Activated CD4-positive, alpha-beta memory T cell treated with anti-CD3 and anti-CD28 coated beads, Interleukin-2, amount 10 ng/mL, durations not matched to agents 7 days and 5 days (primary cell): ENCODE measurements around the gene SP6. TPM values are rescaled to one million over a fixed set of nuclear protein-coding genes. Genes with fewer than 3 reads are reported as not detected.
A peak's percentile ranks its signal among the peaks of the same experiment; 100 is the strongest.

ENCODE experiments used
- CTCF ChIA-PET: fragments of 350-600 bp; sonication (Branson Sonifier 250); formaldehyde crosslinking; loops from one replicate; lab custom pipeline; 2021; ENCODE audit warnings: antibody characterized with exemption, inconsistent platforms; lab: Charles Lee
- POLR2A ChIA-PET: fragments of 350-600 bp; sonication (Branson Sonifier 250); formaldehyde crosslinking; loops from one replicate; lab custom pipeline; 2021; ENCODE audit warnings: antibody characterized with exemption; lab: Charles Lee
- DNase-seq: peaks from one replicate; pipeline ENCODE4 v3.0.0-alpha.2; 2020
- H3K27ac Mint-ChIP-seq: one replicate; pipeline ENCODE4 v1.8.0; 2021; ENCODE audit warnings: mild to moderate bottlenecking, mixed read lengths
- H3K27me3 Mint-ChIP-seq: one replicate; pipeline ENCODE4 v1.8.0; 2021; ENCODE audit warnings: mixed read lengths
- H3K36me3 Mint-ChIP-seq: one replicate; pipeline ENCODE4 v1.8.0; 2021; ENCODE audit warnings: low read depth, mixed read lengths
- H3K4me1 Mint-ChIP-seq: one replicate; pipeline ENCODE4 v1.8.0; 2021; ENCODE audit warnings: mixed read lengths
- H3K4me3 Mint-ChIP-seq: one replicate; pipeline ENCODE4 v1.8.0; 2021; ENCODE audit warnings: mild to moderate bottlenecking, mixed read lengths
- H3K9me3 Mint-ChIP-seq: one replicate; pipeline ENCODE4 v1.8.0; 2021; ENCODE audit warnings: mixed read lengths
- total RNA-seq, 2 experiments: library from RNA; stranded (reverse); gene quantifications; one replicate each; pipeline ENCODE4 v1.2.3, GENCODE V29; 2021

The SP6 gene
- total RNA-seq, 2 experiments from 2014 or later: 0.10 to 0.15 TPM

DNA sequence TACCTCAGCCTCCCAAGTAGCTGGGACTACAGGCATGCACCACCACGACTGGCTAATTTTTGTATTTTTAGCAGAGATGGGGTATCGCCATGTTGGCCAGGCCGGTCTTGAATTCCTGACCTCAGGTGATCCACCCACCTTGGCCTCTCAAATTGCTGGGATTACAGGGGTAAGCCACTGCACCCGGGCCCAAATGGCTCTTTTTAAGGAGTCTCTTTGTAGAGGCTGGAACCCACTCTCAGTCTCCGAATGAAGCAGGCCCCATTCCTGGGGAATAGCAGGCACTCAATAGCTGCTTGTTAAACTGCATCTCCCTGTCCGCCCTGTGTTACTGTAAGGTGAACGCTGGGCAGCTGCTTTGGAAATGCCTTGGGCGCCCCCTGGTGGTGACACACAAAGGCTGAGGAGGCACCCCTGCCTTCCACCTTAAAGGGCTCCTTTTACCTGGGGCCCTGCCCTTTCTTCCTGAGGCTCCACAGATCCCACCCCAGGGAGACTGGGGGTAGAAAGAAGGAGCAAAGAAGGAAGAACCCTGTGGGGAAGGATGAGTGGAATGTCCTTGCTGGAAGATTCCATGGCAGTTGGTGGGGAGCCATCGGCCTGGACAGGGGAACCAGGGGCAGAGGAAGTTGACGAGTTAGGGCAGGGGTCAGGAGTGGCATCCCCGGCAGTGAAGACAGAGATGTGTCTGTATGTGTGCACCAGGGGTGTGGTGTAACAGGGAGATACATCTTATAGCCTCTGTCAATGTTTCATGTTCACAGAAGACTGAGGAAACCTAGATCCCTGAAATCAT is 39.0 kb upstream of the SP6 start:
- peak; percentile 92 for DNase-seq
- peaks cover 22% of the 10 kb centered on the region for H3K4me1 Mint-ChIP-seq
- no peak overlapping the region for H3K27ac Mint-ChIP-seq
- H3K36me3 Mint-ChIP-seq: no peaks in the 10 kb centered on the region
- no peaks in the 10 kb centered on the region for H3K9me3 Mint-ChIP-seq
- ChIA-PET POLR2A (interaction anchor here (1.0 to 6.6 kb wide), 4 partner anchors 38 to 59 kb away, joined by 3 to 50 read pairs (median 3); partner anchors contain the start of gene SCRN2), CTCF (interaction anchor here (0.7 to 15.6 kb wide), 14 partner anchors 10 to 192 kb away, joined by 3 to 411 read pairs (median 4); partner anchors contain the start of genes CDK5RAP3, LRRC46, MRPL10 and SCRN2)
- no peak overlapping the region for H3K4me3 Mint-ChIP-seq
- H3K27me3 Mint-ChIP-seq: no peaks in the 10 kb centered on the region

DNA sequence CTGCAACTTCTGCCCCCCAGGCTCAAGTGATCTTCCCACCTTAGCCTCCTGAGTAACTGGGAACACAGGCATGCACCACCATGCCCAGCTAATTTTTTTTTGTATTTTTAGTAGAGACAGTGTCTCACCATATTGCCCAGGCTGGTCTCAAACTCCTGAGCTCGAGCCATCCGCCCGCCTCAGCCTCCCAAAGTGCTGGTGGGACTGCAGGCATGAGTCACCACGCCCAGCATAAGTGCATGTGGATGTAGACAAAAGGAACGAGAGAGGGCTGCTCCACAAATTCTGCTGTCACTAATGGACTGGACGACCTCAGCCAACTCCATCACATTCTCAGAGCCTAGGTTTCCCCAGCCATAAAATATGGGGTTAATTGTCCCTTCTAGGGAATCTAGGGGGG is 37.3 kb upstream of the SP6 start:
- H3K36me3 Mint-ChIP-seq: no peaks in the 10 kb centered on the region
- H3K4me3 Mint-ChIP-seq: no peak overlapping the region
- no peak overlapping the region for H3K27ac Mint-ChIP-seq
- DNase-seq: no peak
- ChIA-PET POLR2A (interaction anchor here (6.6 kb wide), 1 partner anchor 47 kb away, joined by 50 read pairs; the partner anchor contains the start of gene SCRN2), CTCF (interaction anchor here (2.5 to 15.6 kb wide), 3 partner anchors 26 to 57 kb away, joined by 8 to 411 read pairs (median 18); partner anchors contain the start of genes LRRC46, MRPL10, SCRN2 and SP6)
- H3K27me3 Mint-ChIP-seq: no peaks in the 10 kb centered on the region
- no peaks in the 10 kb centered on the region for H3K9me3 Mint-ChIP-seq
- peaks cover 15% of the 10 kb centered on the region for H3K4me1 Mint-ChIP-seq

DNA sequence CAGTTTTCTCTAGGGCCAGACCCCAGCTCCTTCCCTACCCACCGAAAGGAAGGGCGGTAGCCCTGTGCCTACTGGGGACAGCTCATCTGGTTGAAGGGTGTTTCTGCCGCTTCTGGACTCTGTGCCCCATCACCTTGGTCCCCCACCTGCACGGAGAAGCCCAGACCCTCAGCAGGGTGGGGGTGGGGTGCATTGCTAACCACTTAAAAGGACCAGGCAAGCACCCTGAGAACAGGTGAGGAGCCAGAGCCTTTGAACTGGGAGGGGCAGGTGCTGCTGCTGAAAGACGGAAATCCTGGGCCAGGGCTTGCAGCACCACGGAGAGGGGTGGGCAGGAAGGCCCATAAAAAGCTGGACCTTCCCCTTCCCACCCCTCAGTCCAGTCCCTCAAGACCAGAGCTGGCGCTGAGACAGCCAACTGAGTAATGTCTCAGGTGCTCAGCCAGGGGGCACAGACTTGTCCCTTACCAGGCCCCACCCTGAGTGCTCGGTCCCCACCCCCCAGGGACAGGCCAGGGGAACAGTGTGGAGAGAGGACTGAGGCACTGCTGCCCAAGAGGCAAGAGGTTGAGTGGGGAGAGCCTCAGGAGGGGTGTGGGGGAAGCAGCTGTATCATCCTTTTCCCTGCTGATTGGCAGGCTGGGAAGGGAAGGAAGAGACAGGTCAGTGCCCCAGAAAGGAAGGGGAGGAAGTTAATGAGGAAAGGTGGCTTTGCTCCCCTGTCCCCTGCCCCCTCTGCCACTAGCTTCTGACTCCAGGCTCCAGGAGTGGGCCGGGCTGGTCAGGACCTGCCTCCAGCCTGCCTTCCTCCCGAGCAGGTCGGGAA is 34.2 kb upstream of the SP6 start:
- Mint-ChIP-seq H3K4me3 (no peak overlapping the region), H3K27ac (no peak overlapping the region), H3K27me3 (peaks cover 4% of the 10 kb centered on the region), H3K36me3 (no peaks in the 10 kb centered on the region), H3K4me1 (peaks cover 17% of the 10 kb centered on the region), H3K9me3 (no peaks in the 10 kb centered on the region)
- no peak for DNase-seq
- ChIA-PET POLR2A (interaction anchor here (0.7 to 4.2 kb wide), 3 partner anchors 10 to 53 kb away, joined by 3 to 29 read pairs (median 4); partner anchors contain the start of genes LRRC46, MRPL10 and SP2), CTCF (interaction anchor here (1.2 to 15.6 kb wide), 3 partner anchors 10 to 39 kb away, joined by 3 to 411 read pairs (median 6); partner anchors contain the start of genes SCRN2 and SP6)

DNA sequence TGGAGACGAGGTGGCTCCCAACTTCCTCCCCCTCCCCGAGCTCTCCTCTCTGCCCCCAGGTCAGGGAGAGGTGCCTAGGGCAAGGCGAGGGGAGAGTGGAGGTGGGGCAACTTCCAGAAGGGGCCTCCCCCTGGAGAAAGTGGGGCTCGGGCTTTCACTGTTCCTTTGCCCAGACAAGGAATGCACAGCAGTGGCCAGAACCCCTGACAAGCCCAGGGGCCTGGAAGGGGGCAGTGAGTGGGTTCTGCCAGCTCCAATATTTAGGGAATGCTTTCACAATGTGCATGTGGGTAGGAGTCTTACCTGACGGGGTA is 33.4 kb upstream of the SP6 start:
- Mint-ChIP-seq H3K36me3 (no peaks in the 10 kb centered on the region), H3K27me3 (peaks cover 6% of the 10 kb centered on the region), H3K27ac (no peak overlapping the region), H3K4me3 (no peak overlapping the region), H3K9me3 (no peaks in the 10 kb centered on the region), H3K4me1 (peaks cover 17% of the 10 kb centered on the region)
- ChIA-PET CTCF (interaction anchor here (1.2 to 15.6 kb wide), 3 partner anchors 11 to 38 kb away, joined by 3 to 411 read pairs (median 6); partner anchors contain the start of genes SCRN2 and SP6), POLR2A (interaction anchor here (1.7 to 4.2 kb wide), 2 partner anchors 11 to 53 kb away, joined by 4 to 29 read pairs; partner anchors contain the start of genes LRRC46, MRPL10 and SP2)
- DNase-seq: no peak

DNA sequence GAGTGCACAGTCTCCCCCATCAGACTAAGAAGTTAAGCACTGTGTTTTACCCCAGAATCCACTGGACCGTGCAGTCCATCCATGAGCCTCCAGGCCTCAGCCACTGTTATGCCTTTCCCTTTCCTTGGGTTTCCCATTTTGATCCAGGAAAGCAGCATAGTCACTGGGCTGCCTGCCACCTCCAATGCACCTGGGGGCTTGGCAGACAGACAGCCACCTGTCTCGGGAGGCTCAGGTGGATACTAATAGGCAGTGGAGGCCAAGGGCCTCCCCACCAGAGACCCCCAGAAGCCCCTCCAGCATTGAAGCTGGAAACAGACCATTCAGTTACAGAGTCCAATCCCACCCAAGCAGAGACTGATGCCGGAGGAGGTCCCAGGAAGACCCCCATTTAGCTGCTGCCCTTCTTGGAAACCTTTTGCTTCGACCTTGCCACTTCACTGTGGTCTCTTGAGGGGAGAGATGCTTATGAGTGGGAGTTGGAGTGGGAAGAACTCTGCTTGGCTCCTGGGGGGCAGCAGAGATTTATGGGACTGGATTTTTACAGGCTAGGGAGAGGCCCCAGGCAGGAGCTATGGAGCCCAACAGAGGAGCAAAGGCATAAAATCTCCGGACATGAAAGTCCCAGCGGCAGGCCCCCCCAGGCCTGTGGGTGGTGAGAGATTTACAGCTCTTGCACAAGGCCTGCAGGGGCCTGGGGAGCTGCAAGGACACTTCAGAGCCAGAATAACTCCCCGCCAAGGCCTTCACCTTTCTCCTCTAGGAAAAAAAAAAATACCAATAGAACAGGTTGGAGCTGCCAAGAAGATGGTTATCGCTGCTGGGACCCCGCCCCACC is 32.8 kb upstream of the SP6 start:
- CTCF ChIA-PET: interaction anchor here (1.9 to 15.6 kb wide), 2 partner anchors 11 to 38 kb away, joined by 6 to 411 read pairs; partner anchors contain the start of genes SCRN2 and SP6
- no peak overlapping the region for H3K27ac Mint-ChIP-seq
- POLR2A ChIA-PET: interaction anchor here (1.2 to 4.2 kb wide), 4 partner anchors 12 to 52 kb away, joined by 4 to 29 read pairs (median 4); partner anchors contain the start of genes LRRC46, MRPL10 and SP2
- peaks cover 21% of the 10 kb centered on the region for H3K4me1 Mint-ChIP-seq
- H3K9me3 Mint-ChIP-seq: no peaks in the 10 kb centered on the region
- no peak for DNase-seq
- H3K36me3 Mint-ChIP-seq: no peaks in the 10 kb centered on the region
- no peak overlapping the region for H3K4me3 Mint-ChIP-seq
- peaks cover 10% of the 10 kb centered on the region for H3K27me3 Mint-ChIP-seq

DNA sequence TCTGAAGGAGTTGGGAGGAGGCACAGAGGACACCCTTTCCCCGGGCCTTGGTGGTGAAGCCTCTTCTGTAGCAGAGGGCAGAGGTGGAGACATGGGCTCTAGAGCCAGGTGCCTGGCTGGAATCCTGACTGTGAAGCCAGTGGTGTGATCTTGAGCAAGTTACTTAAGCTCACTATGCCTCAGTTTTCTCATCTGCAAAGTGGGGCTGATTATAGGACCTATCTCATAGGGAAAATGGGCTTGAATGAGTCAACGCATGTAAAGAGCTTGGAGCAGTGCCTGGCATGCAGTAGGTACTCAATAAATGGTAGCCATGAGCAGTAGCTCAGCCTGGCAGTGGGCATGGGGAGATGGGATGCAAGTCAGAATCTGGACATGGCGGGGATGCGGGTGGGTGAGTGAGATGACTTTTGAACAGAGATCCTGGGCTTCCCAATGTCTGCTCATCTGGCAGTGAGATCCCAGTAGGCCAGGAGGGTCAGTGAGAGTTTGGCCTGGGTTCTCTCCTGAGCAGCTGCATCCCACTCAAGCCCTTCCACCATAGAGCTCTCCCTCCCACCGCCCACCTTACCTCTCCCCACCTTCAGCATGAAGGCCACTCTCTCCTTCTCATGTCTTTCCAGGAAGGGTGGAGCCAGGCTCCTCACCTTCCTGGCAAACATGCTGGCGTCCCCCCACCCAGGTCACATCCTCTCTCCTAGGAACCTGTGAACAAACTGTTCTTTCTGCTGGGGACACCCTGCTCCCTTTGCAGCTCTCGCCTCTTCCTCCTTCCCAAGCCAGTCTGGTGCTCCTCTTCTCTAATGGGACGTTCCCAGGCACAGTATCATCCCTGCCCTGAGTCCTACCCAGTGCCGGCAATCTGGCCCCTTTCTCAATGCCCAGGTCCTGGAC is 32.0 kb upstream of the SP6 start:
- ChIA-PET CTCF (interaction anchor here (1.2 to 15.6 kb wide), 3 partner anchors 12 to 88 kb away, joined by 3 to 411 read pairs (median 6); partner anchors contain the start of genes CDK5RAP3, SCRN2 and SP6), POLR2A (interaction anchor here (1.2 kb wide), 2 partner anchors 13 to 51 kb away, joined by 4 read pairs; partner anchors contain the start of genes LRRC46, MRPL10 and SP2)
- no peak overlapping the region for H3K27ac Mint-ChIP-seq
- no peak for DNase-seq
- no peaks in the 10 kb centered on the region for H3K9me3 Mint-ChIP-seq
- no peak overlapping the region for H3K4me3 Mint-ChIP-seq
- H3K36me3 Mint-ChIP-seq: no peaks in the 10 kb centered on the region
- H3K4me1 Mint-ChIP-seq: peaks cover 21% of the 10 kb centered on the region
- H3K27me3 Mint-ChIP-seq: peaks cover 16% of the 10 kb centered on the region

DNA sequence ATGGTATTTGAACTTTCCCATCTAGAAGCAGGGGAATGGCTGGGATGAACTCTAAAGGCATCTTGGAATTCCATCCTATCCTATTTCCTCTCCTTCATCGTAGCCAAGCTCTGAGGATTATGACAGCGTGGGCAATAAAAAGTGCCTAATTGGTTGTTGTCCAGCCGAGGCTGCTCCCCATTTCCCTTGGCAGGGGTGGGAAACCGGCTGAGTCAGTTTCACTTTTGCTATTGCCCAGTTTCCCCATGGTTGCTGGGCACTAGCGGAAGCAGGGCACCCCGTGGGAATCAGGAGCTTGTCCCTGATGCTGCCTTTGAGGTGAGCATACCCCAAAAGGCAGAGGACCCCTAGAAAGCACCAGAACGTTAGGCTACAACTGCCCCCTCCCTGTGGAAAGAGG is 31.3 kb upstream of the SP6 start:
- ChIA-PET POLR2A (interaction anchor here (1.2 kb wide), 2 partner anchors 13 to 51 kb away, joined by 4 read pairs; partner anchors contain the start of genes LRRC46, MRPL10 and SP2), CTCF (interaction anchor here (1.2 to 15.6 kb wide), 3 partner anchors 17 to 89 kb away, joined by 3 to 411 read pairs (median 3); partner anchors contain the start of genes CDK5RAP3, SCRN2 and SP6)
- Mint-ChIP-seq H3K4me1 (peaks cover 21% of the 10 kb centered on the region), H3K9me3 (no peaks in the 10 kb centered on the region), H3K4me3 (no peak overlapping the region), H3K36me3 (no peaks in the 10 kb centered on the region), H3K27me3 (peaks cover 19% of the 10 kb centered on the region), H3K27ac (no peak overlapping the region)
- DNase-seq: no peak

DNA sequence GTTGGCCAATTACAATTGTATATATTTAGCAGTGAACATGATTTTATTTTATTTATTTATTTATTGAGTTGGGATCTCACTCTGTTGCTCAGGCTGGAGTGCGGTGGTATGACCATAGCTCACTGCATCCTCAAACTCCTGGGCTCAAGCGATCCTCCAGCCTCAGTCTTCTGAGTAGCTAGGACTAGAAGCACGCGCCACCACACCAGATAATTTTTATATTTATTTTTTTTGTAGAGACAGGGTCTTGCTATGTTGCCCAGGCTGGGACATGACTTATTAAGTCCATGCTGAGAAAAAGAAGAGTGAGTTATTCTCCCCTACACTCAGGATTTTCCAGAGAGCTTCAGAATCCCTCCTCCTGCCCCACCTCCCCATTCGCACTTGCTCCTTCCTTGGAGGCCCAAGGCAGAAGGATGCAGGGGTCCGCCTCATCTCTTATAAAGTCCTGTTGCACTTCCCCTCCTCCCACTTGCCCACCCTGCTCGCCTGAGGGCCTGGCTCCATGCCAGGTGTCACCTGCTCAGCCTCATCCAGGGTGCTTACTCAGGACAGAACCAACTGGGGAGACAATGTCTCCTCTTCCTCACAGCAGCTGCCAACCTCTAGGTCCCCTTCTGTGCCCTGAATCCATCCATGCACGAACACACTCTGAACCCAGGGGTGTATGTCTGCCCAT is 29.0 kb upstream of the SP6 start:
- H3K9me3 Mint-ChIP-seq: no peaks in the 10 kb centered on the region
- POLR2A ChIA-PET: interaction anchor here (0.6 kb wide), 1 partner anchor 80 kb away, joined by 3 read pairs; no protein-coding TSS in a partner anchor
- H3K27ac Mint-ChIP-seq: no peak overlapping the region
- peaks cover 32% of the 10 kb centered on the region for H3K27me3 Mint-ChIP-seq
- CTCF ChIA-PET: interaction anchor here (0.7 to 1.6 kb wide), 4 partner anchors 10 to 38 kb away, joined by 3 to 4 read pairs (median 3); partner anchors contain the start of gene SCRN2
- H3K36me3 Mint-ChIP-seq: no peaks in the 10 kb centered on the region
- DNase-seq: no peak
- peaks cover 18% of the 10 kb centered on the region for H3K4me1 Mint-ChIP-seq
- H3K4me3 Mint-ChIP-seq: no peak overlapping the region

DNA sequence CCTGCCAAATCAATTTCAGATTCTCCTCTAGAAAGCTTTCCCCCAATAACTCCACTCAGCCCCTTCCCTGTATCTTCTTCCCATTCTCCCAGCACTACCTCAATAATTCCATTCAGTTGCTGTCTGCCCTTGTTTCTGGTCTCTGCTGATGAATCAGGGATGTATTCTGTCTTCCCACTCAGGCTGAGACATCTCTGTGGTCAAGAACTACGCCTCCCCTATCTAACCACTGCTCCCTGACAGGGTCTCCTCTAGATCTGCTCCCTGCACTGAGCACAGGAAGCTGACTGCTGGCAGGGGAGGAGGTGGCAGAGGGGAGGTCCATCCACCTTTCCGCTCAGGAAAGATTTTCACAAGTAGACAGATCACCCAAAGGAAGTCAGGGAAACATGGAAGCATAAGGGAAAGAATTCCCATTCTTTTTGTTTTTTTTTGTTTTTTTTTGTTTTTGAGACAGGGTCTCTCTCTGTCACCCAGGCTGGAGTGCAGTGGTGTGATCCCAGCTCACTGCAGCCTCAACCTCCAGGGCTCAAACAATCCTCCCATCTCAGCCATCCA is 28.1 kb upstream of the SP6 start:
- POLR2A ChIA-PET: no interaction called here
- DNase-seq: no peak
- CTCF ChIA-PET: interaction anchor here (0.7 to 1.6 kb wide), 4 partner anchors 10 to 37 kb away, joined by 3 to 4 read pairs (median 3); partner anchors contain the start of gene SCRN2
- Mint-ChIP-seq H3K4me3 (no peak overlapping the region), H3K27me3 (peaks cover 39% of the 10 kb centered on the region), H3K9me3 (no peaks in the 10 kb centered on the region), H3K27ac (no peak overlapping the region), H3K36me3 (no peaks in the 10 kb centered on the region), H3K4me1 (peaks cover 16% of the 10 kb centered on the region)
